Fibroblast of mammary gland (primary cell): ENCODE measurements around the gene OSTN.

Experiments used
- DNase-seq: peaks from one replicate; pipeline ENCODE4 v3.0.0-alpha.2; 2010; ENCODE audit warnings: low read depth
- H3K4me3 ChIP-seq: 2 replicates; pipeline ENCODE4 v1.5.1; 2011; ENCODE audit warnings: low read depth, mild to moderate bottlenecking, low read length, moderate library complexity; ENCODE audit not compliant: control insufficient read depth
- TF ChIP-seq, protein P1 (sequence below): conservative IDR thresholded peaks from 2 replicates; pipeline ENCODE4 v1.5.1; 2011; ENCODE audit warnings: low read depth, low read length, inconsistent platforms; ENCODE audit not compliant: control insufficient read depth, insufficient read depth

OSTN gene, protein sequence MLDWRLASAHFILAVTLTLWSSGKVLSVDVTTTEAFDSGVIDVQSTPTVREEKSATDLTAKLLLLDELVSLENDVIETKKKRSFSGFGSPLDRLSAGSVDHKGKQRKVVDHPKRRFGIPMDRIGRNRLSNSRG

DNA sequence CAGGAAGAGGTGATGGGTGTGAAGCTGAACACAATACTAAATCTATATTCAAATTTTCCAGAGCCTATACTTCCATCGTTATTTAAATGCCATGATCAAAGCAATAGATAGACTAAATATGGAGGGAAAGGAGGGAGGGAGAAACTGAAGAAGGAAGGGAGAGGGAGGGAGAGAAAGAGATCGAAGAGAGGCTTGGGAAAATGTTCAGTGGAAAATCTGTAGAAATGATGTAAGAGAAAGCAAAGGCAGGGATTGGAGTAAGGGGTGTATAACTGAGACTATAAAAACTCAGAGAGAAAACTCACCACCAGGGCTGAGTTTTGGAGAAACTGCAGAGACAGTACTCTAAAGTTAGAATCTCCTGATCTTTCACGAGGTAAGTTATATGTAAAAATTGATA lies at the start of gene OSTN:
Gene OSTN (plus strand): TSS at position 310 of the 400 bp plus-strand sequence. CDS start 13,292 bp downstream, outside the sequence.
- TF ChIP-seq, protein P1, sequence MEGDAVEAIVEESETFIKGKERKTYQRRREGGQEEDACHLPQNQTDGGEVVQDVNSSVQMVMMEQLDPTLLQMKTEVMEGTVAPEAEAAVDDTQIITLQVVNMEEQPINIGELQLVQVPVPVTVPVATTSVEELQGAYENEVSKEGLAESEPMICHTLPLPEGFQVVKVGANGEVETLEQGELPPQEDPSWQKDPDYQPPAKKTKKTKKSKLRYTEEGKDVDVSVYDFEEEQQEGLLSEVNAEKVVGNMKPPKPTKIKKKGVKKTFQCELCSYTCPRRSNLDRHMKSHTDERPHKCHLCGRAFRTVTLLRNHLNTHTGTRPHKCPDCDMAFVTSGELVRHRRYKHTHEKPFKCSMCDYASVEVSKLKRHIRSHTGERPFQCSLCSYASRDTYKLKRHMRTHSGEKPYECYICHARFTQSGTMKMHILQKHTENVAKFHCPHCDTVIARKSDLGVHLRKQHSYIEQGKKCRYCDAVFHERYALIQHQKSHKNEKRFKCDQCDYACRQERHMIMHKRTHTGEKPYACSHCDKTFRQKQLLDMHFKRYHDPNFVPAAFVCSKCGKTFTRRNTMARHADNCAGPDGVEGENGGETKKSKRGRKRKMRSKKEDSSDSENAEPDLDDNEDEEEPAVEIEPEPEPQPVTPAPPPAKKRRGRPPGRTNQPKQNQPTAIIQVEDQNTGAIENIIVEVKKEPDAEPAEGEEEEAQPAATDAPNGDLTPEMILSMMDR = no peak
- no peak for DNase-seq
- H3K4me3 ChIP-seq = no peak within 1 kb of the TSS

DNA sequence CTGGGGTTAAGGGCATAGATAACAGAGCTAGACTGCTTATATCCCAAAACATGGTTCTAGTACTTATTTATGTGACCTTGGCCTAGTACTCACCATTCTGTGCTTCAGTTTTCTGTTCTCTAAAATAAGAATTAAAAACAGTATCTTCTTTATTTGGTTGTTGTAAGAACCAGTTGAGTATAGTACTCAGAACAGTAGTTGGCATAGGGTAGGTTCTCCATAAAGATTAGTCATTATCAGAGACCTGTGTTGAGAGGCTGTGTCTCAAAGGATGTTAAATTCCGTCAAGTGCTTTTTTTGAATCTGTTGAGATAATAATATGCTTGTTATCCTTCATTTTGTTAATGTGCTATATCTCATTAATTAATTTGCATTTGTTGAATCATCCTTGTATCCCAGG lies 47.4 kb upstream of the OSTN start:
- TF ChIP-seq, protein P1 = no peak
- no peak for DNase-seq
- no peak overlapping the region for H3K4me3 ChIP-seq

DNA sequence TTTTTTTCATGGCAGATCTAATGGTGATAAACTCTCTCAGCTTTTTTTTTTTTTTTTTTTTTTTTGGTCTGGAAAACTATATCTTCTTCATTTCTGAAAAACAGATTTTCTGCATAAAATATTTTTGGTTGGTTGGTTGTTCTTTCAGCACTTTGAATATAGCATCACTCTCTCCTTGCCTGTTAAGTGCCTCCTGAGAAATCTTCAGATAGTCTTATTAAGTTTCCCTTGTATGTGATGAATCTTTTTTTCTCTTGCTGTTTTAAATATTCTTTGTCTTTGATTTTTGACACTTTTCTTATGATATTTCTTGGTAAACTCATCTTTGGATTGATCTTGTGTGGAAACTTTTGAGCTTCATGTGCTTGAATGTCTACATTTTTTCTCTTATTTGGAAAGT lies 44.2 kb upstream of the OSTN start:
- H3K4me3 ChIP-seq = no peak overlapping the region
- TF ChIP-seq, protein P1 = no peak
- DNase-seq = no peak

DNA sequence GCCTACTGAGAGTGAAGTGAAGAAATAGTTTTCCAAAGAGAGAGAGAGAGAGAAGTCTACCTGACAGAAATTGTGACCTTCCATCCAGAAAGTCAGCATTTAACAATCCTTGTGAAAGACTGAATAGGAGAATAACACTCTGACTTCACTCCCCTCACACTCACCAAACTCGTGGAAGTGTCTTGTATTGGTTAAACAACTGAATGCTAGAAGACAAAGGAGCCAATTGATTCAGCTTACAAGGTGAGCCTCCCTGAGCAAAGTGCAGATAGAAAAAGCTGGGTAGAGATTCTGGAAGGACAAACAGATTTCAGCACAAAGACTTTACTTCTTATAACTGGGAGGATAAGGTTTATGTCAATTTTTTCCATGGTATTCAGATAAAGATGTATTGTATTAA lies 40.8 kb upstream of the OSTN start:
- no peak for DNase-seq
- no peak overlapping the region for H3K4me3 ChIP-seq
- TF ChIP-seq, protein P1 = no peak

DNA sequence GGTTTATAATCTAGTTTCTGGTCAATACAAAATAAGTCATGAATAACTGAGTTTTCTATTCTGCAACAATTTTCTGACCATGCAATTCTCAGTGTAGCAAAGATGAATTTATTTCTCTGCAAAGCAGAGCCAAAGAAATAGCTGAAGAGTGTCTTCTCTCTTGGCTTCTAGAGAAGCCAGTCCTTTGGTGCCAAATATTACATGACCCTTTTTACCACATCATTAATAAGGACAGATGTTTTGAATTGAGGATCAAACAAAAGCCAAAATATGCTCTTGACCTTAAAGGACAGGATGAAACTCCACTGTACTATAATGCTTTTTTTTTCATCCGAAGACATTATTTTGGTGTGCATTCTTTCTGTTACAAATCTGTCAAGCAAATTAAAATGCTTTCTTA lies 40.2 kb upstream of the OSTN start:
- H3K4me3 ChIP-seq = no peak overlapping the region
- DNase-seq = peak; percentile 35
- TF ChIP-seq, protein P1 = no peak

DNA sequence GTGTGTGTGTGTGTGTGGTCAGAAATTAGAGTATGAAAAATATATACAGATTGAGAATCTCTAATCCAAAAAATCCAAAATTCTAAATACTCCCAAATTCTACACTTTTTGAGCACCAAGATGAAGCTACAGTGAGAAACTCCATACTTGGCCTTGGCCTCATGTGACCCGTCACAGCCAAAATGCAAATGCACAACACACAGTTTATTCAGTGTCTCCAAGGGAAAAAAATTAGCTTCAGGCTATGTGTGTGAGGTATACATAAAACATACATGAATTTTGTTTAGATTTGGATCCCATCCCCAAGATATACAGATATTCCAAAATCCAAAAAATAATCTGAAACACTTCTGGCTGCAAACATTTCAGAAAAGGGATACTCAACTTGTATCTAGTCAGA lies 33.2 kb upstream of the OSTN start:
- DNase-seq = no peak
- TF ChIP-seq, protein P1 = no peak
- no peak overlapping the region for H3K4me3 ChIP-seq

DNA sequence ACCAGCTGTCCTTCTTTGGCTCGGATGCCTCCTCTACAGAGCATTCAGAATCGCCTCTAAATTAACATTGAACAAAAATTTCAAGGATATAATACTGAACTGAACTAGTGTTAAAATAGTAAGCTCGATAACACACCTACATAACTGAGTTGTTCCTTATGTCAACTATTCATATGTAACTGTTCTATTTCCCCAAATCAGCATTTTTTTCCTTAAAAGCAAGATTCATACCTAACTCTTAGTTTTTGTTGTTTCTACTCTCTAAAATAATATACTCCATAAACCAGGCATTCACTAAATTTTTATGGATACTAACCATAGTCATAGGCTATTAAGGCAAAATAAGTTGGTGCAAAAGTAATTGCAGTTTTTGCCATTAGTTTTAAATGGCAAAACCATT lies 32.7 kb upstream of the OSTN start:
- TF ChIP-seq, protein P1 = no peak
- no peak overlapping the region for H3K4me3 ChIP-seq
- DNase-seq = no peak
